NCI-H510A (cell line): Measurements from ENCODE around the gene DRC7.
"Not testable (repeated sequence)": the region's sequence is repeated elsewhere in the genome, so short reads cannot be mapped to it uniquely, and the experiment has no call there.

ENCODE experiments used
- DNase-seq: peaks from one replicate; lab custom pipeline; 2025; lab: John Stamatoyannopoulos, UW

DRC7 gene

DNA sequence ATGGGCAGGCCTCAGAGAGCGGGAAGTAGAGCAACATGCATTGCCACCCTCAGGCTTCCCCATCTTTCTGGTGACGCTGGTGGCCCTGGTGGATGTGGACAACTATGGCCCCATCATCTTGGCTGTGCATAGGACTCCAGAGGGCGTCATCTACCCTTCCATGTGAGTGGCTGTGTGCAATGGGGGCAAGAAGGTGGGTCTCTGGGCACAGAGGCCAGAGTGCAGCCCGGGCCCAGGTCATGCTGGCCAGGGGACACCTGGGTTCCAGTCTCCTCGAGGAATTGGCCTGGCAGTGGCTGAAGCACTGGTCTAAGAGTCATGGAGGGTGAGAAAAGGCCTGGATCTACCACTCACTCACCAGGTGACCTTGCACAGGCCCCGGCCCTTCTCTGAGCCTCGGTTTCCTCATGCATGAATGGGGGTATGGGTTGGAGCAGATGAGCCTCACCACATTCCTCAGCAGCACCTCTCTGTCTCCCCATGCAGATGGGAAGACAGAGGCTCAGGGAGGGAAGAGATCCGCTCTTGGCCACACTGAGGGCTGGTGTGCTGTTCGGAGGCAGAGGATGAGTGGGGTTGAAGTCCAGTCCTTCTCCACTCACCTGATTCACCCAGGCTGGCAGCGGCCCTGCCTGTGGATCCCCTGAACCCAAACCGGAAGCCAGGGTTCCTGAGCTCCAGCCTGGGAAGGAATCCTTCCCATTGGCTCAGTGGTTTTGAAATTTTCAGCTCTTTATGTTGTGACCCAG is 33.7 kb upstream of the DRC7 start:
- no peak for DNase-seq

DNA sequence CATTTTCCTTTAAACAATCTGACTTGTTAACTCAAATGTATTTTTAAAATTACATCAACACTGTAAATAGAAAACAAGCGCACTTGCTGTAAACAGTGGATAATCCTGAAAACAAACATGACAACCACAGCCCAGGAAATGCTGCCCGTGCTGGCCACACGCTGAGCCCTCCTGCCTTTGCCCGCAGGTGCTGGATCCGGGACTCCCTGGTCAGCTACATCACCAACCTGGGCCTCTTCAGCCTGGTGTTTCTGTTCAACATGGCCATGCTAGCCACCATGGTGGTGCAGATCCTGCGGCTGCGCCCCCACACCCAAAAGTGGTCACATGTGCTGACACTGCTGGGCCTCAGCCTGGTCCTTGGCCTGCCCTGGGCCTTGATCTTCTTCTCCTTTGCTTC is 33.1 kb upstream of the DRC7 start:
- no peak for DNase-seq

DNA sequence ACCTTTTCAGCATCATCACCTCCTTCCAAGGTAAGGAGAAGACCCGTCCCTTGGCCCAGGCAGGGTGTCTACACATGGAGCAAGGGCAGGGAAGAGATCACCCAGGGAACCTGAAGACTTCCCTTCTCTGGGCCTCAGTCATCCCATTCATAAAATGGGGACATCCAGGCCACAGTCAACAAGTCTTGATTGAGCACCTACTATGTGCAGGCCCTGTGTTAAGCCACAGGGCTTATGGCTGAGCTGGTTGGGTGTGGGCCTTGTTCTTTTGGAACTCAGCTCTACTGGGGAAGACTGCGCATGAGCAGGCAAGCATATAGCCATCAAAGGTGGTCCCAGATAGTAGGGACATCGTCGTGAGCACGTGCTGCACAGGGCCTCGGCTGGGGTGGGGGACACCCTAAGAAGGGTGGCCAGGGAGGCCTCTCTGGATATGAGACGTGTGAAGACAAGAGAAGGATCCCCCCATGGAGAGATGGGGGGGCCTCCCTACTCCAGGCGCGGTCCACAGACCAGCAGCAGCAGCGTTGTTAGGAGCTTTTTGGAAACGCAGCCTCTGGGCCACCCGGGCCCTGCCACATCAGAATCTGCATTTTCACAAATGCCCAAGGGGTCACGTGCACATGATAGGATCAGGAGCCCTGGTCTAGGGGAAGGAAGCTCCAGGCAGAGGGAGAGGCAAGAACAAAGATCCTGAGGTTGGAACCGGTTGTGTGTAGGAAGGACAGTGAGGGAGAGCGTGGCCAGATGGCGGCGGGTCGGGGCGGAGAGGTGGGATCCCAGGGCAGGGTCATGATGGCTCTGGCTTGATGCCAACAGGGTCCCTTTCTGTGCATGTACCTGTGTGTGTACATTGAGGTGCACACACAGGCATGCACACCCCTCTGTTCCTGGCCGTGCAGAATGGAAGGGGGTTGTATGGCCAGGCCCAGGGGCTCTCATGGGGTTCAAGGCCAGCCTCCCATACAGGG is 32.4 kb upstream of the DRC7 start:
- no peak for DNase-seq

DNA sequence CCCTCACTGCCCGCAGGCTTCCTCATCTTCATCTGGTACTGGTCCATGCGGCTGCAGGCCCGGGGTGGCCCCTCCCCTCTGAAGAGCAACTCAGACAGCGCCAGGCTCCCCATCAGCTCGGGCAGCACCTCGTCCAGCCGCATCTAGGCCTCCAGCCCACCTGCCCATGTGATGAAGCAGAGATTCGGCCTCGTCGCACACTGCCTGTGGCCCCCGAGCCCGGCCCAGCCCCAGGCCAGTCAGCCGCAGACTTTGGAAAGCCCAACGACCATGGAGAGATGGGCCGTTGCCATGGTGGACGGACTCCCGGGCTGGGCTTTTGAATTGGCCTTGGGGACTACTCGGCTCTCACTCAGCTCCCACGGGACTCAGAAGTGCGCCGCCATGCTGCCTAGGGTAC is 31.2 kb upstream of the DRC7 start:
- DNase-seq: no peak

- DNase-seq: no peak
Observed at GRCh38 chr16:57663917-57664661, 30.5 kb upstream of the DRC7 start.

DNA sequence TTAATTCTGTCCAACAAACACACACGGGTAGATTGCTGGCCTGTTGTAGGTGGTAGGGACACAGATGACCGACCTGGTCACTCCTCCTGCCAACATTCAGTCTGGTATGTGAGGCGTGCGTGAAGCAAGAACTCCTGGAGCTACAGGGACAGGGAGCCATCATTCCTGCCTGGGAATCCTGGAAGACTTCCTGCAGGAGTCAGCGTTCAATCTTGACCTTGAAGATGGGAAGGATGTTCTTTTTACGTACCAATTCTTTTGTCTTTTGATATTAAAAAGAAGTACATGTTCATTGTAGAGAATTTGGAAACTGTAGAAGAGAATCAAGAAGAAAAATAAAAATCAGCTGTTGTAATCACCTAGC is 30.0 kb upstream of the DRC7 start:
- no peak for DNase-seq

- DNase-seq: no peak
Observed at GRCh38 chr16:57665541-57665940, 29.1 kb upstream of the DRC7 start.

DNA sequence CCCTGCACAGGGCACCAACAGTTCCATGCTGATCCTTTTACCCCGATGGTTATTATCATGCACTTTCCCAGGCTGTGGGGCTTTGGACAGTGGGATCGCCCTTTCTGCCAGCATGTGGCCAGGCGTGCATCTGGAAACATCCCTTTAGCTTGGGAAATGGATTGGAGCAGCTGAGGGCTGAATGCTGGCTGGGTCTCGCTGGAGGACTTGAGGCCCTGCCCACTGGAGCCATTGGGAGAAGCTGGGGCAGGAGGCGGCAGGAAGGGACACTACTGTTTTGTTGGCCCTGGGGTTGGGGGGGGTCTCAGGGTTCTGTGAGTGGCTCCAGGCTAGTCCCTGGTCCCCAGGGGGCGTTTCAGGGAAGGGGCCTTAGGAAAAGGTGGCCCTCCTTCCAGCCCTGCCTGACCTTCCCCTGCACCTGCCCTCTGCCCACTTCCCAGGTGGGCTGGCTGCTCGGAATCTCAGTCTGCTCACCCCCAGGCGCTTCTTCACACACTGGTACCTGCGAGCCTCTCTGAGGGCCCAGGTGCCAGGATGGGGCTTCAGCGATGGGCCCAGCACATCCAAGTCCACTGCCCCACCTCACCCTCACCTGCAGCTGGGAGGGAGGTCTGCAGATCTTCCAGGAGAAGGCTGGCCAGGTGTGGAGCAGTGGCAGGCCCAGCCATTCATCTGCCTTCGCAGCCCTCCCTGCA is 28.1 kb upstream of the DRC7 start:
- no peak for DNase-seq

- DNase-seq: no peak
Observed at GRCh38 chr16:57667048-57667525, 27.5 kb upstream of the DRC7 start.

- DNase-seq: no peak
Observed at GRCh38 chr16:57667526-57668262, 26.9 kb upstream of the DRC7 start.

GRCh38 chr16:57668263-57668571 is 26.4 kb upstream of the DRC7 start, which contains the start of gene ADGRG3:
ADGRG3 (plus strand) TSS chr16:57668306; CDS start chr16:57668348, 42 bp downstream.
- no peak for DNase-seq

- DNase-seq: no peak
Observed at GRCh38 chr16:57668630-57669475, 25.8 kb upstream of the DRC7 start.

DNA sequence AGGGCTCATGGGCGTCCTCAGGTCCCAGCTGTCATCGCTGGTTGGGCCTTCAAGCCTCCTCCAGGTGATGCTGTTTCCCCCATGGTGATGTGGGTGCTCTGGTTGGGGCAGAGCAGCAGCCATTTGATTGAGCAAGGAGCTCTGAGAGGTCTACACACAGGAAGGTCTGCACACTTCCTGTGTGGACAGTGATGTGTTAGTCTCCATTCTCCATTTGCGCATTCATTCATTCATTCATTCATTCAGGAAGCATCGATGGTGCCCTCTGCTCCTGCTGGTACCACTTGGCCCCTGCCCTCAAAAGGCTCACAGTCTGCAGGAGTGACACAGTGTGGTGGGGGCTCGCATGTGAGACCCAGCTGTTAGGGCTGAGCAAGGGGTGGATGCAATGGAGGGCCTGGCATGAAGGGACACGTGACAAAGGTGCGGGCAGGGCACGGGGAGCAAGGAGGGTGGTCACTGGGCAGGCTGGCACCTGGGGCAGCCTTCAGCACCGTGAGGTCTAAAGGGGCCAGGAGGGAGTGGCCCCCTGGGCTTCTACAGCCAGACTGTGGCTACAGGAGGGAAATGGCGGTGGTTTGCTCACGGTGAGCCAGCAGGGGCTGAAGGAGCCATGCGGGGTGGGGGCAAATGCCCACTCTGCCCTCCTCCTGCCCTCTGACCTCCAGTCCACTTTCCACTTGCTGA is 25.0 kb upstream of the DRC7 start:
- DNase-seq: no peak

GRCh38 chr16:57670196-57670595 is 24.4 kb upstream of the DRC7 start:
- DNase-seq: no peak

DNA sequence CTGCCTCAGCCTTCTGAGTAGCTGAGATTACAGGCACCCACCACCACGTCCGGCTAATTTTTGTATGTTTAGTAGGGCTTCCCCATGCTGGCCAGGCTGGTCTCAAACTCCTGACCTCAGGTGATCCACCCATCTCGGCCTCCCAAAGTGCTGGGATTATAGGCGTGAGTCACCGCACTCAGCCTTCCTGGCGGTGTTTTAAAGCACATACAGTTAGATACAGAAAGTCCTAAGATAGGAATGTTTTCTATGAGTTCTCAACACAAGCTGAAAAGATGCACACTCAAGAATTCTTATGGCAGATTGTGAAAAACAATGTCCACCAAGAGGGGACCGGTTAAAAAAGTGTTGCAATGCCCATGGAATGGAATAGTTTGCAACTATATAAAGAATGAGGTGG is 23.2 kb upstream of the DRC7 start:
- not testable (repeated sequence) for DNase-seq

- no peak for DNase-seq
Observed at GRCh38 chr16:57672416-57672815, 22.2 kb upstream of the DRC7 start.

- DNase-seq: no peak
Observed at GRCh38 chr16:57672824-57673223, 21.8 kb upstream of the DRC7 start.

DNA sequence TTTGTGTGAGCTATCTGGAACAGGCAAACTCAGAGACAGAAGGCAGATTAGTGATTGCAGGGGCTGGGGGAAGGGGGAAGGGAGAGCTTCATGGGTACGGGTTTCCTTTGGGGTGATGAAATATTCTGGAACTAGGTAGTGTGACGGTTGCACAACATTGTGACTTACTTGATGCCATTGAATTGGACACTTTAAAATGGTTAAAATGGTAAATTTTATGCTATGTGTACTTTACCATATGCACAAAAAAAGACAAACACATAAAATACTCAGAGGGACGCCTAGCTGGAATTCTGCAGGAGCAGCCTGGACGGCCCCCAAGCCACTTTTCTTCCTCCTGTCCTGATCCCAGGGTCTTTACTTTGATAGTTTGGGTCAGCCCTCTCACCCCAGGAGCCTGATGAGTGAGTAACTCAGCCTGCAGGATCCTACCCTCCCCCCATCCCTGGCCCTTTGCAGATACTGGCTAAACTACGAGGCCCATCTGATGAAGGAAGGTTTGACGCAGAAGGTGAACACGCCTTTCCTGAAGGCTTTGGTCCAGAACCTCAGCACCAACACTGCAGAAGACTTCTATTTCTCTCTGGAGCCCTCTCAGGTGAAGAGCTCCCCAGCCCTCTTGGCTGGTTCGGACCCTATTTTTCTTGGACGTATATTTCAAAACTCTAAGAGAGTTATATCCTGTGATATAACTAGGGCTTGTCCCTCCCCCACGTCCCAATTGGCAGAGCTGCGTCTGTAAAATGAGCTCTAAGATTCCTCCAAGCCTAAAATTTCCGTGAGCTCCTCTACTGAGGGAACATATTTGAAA is 18.7 kb upstream of the DRC7 start:
- no peak for DNase-seq
